ENCODE measurements around the gene DAGLB.

The DAGLB gene

DNA sequence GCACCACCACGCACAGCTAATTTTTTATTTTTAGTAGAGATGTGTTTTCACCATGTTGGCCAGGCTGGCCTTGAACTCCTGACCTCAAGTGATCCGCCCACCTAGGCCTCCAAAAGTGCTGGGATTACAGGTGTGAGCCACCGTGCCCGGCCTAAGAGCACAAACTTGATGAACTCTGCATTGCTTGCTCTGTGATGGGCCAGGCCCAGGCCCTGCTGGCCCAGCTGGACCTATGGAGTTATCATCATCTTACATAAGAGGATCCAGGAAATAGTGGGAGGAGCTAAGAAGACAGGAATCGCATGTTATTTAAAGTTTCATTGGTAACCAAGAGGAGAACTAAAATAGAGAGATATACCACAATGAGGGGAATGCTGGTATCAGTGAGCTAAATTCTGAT, 86.9 kb downstream of the DAGLB start:
- DNase-seq: no peak

- no peak for DNase-seq
Observed at GRCh38 chr7:6359734-6360133, 88.0 kb downstream of the DAGLB start.

Measured in T-helper 2 cell (primary cell).